ENCODE data around the gene CBX4. TPM values are rescaled to one million over a fixed set of nuclear protein-coding genes. Genes with fewer than 3 reads are reported as not detected.

CBX4 gene
- total RNA-seq, 1 experiment from 2014 or later = 6.2 TPM

GRCh38 chr17:79833744-79834564 is 5.3 kb downstream of the CBX4 start:
- Histone ChIP-seq H3K79me2 (ENCODE audit: insufficient read depth, low read length) (no peaks in the 10 kb centered on the region), H2AFZ (ENCODE audit: low read length) (no peak overlapping the region), H4K5ac (ENCODE audit: insufficient read length, low read depth, low read length) (no peak overlapping the region), H3K9ac (ENCODE audit: extremely low read depth, insufficient read length, low read length) (no peak overlapping the region), H3T11ph (ENCODE audit: low read length) (no peak overlapping the region), H3K56ac (ENCODE audit: insufficient read length, low read depth, low read length) (no peak overlapping the region), H4K91ac (ENCODE audit: insufficient read length, low read depth, low read length) (no peak overlapping the region), H3K9me3 (ENCODE audit: control insufficient read depth, low read depth, low read length) (no peaks in the 10 kb centered on the region), H3K23ac (ENCODE audit: insufficient read length, low read depth, low read length) (no peak overlapping the region), H2BK120ac (ENCODE audit: low read depth, low read length, poor library complexity, severe bottlenecking) (no peak overlapping the region), H2BK20ac (ENCODE audit: low read depth, low read length, poor library complexity, severe bottlenecking) (no peak overlapping the region), H2BK15ac (ENCODE audit: low read depth, low read length) (no peak overlapping the region), H2AK5ac (ENCODE audit: insufficient read length, low read length) (no peak overlapping the region), H3K23me2 (ENCODE audit: insufficient read length, low read depth, low read length, poor library complexity, severe bottlenecking) (peaks cover 37% of the 10 kb centered on the region), H4K20me1 (ENCODE audit: control insufficient read depth, insufficient read depth, insufficient read length) (no peaks in the 10 kb centered on the region), H2BK5ac (ENCODE audit: insufficient read length, low read length) (no peak overlapping the region), H3K4ac (ENCODE audit: low read depth, low read length) (no peak overlapping the region), H4K8ac (replicated peaks; ENCODE audit: insufficient read length, low read depth, low read length) (no peak overlapping the region), H3K27ac (ENCODE audit: insufficient read length, low read depth, low read length) (no peak overlapping the region), H3K27me3 (ENCODE audit: insufficient read depth, low read length) (peaks cover 66% of the 10 kb centered on the region), H3K18ac (ENCODE audit: insufficient read length, low read depth, low read length) (peak overlapping the region; percentile 30), H3K79me1 (ENCODE audit: insufficient read depth, low read depth, low read length, poor library complexity, severe bottlenecking) (no peaks in the 10 kb centered on the region), H3K4me1 (ENCODE audit: insufficient read depth, low read length) (peaks cover 2% of the 10 kb centered on the region; the same call in 1 of the 2 replicates), H3K4me2 (ENCODE audit: insufficient read depth, insufficient read length, low read length) (peak overlapping the region; percentile 41), H2BK12ac (ENCODE audit: insufficient read length, low read depth, low read length) (no peak overlapping the region), H3K14ac (ENCODE audit: insufficient read depth, low read length) (no peak overlapping the region; the same call in 1 of the 2 replicates)
- Mint-ChIP-seq H3K27me3 (ENCODE audit: low read depth) (peaks cover 94% of the 10 kb centered on the region), H3K36me3 (ENCODE audit: insufficient read depth in 1 of 3, low read depth in 3 of 3) (no peaks in the 10 kb centered on the region), H3K27ac (no peak overlapping the region), H3K4me1 (peaks cover 32 to 57% of the 10 kb centered on the region in 2 experiments), H3K9me3 (no peaks in the 10 kb centered on the region; a peak in 2 of 5 replicates), H3K4me3 (peak overlapping the region in 1 of 2 experiments; percentile 73; a peak in 2 of 5 replicates)
- no peak for TF ChIP-seq CTCF (conservative IDR thresholded peaks at IDR 0.05)
- DNase-seq = peak; percentile 73
- WGBS (ENCODE audit: extremely low coverage, insufficient read length, low lambda C conversion rate) = no CpG with 5 or more reads among the region's 83 CpGs

All from H9 (cell line).